Ishikawa (cell line): ENCODE results near the gene NUP210.

Experiments
- CREB1 ChIP-seq: IDR thresholded peaks from 2 replicates; pipeline ENCODE4 v1.6.1; 2012; ENCODE audit warnings: low read depth
- TF ChIP-seq, protein P1 (sequence below): IDR thresholded peaks from 2 replicates; pipeline ENCODE4 v1.6.1; 2012; ENCODE audit warnings: low read depth, mild to moderate bottlenecking

DNA sequence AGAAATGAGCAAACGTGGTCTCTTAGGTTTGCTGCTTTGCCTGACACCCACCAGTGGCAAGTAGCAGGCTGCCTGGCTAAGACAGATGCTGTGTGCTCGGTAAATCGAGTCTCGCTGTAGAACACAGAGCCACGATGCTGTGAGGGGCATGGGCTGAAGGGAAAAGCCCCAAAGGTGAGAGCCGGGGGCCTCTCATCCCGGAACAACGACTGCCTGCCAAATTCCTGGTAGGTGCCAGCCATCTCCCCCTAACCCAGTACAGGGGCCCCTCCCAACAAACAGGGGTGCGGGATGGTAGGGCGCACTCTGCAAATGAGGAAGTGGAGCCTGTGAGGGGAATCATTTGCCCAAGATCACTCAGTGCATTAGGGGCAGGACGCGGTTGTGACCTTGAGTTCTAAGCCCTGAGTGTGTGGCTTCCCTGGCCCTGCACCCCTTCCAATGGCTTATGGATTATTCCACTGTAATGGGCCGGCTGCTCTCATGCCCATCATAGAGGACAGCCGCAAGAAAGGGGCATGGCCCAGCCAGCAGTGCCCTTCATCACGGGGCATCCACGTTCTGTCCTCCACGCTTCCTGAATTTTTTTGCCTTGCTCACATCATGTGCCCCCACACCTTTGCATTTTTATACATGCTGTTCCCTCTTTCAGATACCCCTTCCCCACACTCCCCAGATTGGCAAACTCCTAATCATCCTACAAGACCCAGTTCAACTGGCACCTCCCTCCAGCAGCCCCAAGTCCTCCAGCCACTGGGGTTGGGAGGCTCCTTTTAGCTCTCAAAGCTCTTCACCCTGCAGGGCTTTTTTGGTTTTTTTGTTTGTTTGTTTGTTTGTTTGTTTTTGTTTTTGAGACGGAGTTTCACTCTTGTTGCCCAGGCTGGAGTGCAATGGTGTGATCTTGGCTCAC lies 125.4 kb downstream of the NUP210 start:
- TF ChIP-seq, protein P1, sequence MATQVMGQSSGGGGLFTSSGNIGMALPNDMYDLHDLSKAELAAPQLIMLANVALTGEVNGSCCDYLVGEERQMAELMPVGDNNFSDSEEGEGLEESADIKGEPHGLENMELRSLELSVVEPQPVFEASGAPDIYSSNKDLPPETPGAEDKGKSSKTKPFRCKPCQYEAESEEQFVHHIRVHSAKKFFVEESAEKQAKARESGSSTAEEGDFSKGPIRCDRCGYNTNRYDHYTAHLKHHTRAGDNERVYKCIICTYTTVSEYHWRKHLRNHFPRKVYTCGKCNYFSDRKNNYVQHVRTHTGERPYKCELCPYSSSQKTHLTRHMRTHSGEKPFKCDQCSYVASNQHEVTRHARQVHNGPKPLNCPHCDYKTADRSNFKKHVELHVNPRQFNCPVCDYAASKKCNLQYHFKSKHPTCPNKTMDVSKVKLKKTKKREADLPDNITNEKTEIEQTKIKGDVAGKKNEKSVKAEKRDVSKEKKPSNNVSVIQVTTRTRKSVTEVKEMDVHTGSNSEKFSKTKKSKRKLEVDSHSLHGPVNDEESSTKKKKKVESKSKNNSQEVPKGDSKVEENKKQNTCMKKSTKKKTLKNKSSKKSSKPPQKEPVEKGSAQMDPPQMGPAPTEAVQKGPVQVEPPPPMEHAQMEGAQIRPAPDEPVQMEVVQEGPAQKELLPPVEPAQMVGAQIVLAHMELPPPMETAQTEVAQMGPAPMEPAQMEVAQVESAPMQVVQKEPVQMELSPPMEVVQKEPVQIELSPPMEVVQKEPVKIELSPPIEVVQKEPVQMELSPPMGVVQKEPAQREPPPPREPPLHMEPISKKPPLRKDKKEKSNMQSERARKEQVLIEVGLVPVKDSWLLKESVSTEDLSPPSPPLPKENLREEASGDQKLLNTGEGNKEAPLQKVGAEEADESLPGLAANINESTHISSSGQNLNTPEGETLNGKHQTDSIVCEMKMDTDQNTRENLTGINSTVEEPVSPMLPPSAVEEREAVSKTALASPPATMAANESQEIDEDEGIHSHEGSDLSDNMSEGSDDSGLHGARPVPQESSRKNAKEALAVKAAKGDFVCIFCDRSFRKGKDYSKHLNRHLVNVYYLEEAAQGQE: no peak
- TF ChIP-seq CREB1: no peak
